Muscle layer of duodenum (tissue), 2 donors: ENCODE measurements around the gene HAPLN2.
"Not testable (repeated sequence)": the region's sequence is repeated elsewhere in the genome, so short reads cannot be mapped to it uniquely, and the experiment has no call there.

Experiments
- H3K27ac ChIP-seq: one replicate; pipeline ENCODE4 v1.7.0; 2013; ENCODE audit warnings: mild to moderate bottlenecking, low read length
- H3K27me3 ChIP-seq: one replicate; pipeline ENCODE4 v1.7.0; 2013; ENCODE audit warnings: low read depth, mild to moderate bottlenecking, control low read depth, low read length
- H3K36me3 ChIP-seq, 2 donors: one replicate each; pipeline ENCODE4 v1.7.0; 2013; ENCODE audit warnings: low read length in 2 of 2, control low read depth in 1 of 2, mild to moderate bottlenecking in 1 of 2; ENCODE audit not compliant: insufficient read depth in 2 of 2, control insufficient read depth in 1 of 2
- H3K4me1 ChIP-seq, 2 donors: one replicate each; pipeline ENCODE4 v1.7.0; 2013; ENCODE audit warnings: low read length in 2 of 2, mild to moderate bottlenecking in 2 of 2, control low read depth in 1 of 2, moderate library complexity in 1 of 2; ENCODE audit not compliant: insufficient read depth in 2 of 2, control insufficient read depth in 1 of 2
- H3K4me3 ChIP-seq, 2 donors: one replicate each; pipeline ENCODE4 v1.7.0; 2013; ENCODE audit warnings: low read length in 2 of 2, low read depth in 1 of 2, mild to moderate bottlenecking in 1 of 2
- H3K9me3 ChIP-seq, 2 donors: one replicate each; pipeline ENCODE4 v1.7.0; 2013; ENCODE audit warnings: low read length in 2 of 2, control low read depth in 1 of 2, mild to moderate bottlenecking in 1 of 2; ENCODE audit not compliant: control insufficient read depth in 1 of 2
- donor health status: healthy.

The HAPLN2 gene

GRCh38 chr1:156624814-156625435 lies 5.7 kb downstream of the HAPLN2 start:
- Histone ChIP-seq H3K4me3 (peak overlapping the region in 1 of 2 donors; percentile 50), H3K9me3 (no peaks in the 10 kb centered on the region), H3K27me3 (peaks cover 28% of the 10 kb centered on the region), H3K4me1 (peaks cover 0 to 22% of the 10 kb centered on the region in 2 donors), H3K36me3 (no peaks in the 10 kb centered on the region), H3K27ac (no peak overlapping the region)

- Histone ChIP-seq H3K4me1 (peaks cover 0 to 22% of the 10 kb centered on the region in 2 donors), H3K4me3 (peak overlapping the region in 1 of 2 donors; percentile 49), H3K9me3 (no peaks in the 10 kb centered on the region), H3K36me3 (no peaks in the 10 kb centered on the region), H3K27ac (no peak overlapping the region), H3K27me3 (peaks cover 28% of the 10 kb centered on the region)
These were observed 6.3 kb downstream of the HAPLN2 start for GRCh38 chr1:156625436-156626078.

GRCh38 chr1:156626079-156626438 lies 6.8 kb downstream of the HAPLN2 start:
- Histone ChIP-seq H3K27me3 (peaks cover 30% of the 10 kb centered on the region), H3K4me3 (peak overlapping the region in 1 of 2 donors; percentile 49)

GRCh38 chr1:156627313-156627880 lies 8.2 kb downstream of the HAPLN2 start:
- no peak overlapping the region for H3K4me3 ChIP-seq
- H3K9me3 ChIP-seq = no peaks in the 10 kb centered on the region
- peaks cover 30% of the 10 kb centered on the region for H3K27me3 ChIP-seq
- H3K27ac ChIP-seq = no peak overlapping the region
- no peaks in the 10 kb centered on the region for H3K36me3 ChIP-seq
- H3K4me1 ChIP-seq = peaks cover 0 to 22% of the 10 kb centered on the region in 2 donors

More at GRCh38 chr1:156626079-156626438, 6.8 kb downstream of the HAPLN2 start:
- no peak overlapping the region for H3K27ac ChIP-seq
- peaks cover 0 to 22% of the 10 kb centered on the region in 2 donors for H3K4me1 ChIP-seq
- H3K9me3 ChIP-seq = no peaks in the 10 kb centered on the region
- H3K36me3 ChIP-seq = no peaks in the 10 kb centered on the region

- peaks cover 18% of the 10 kb centered on the region for H3K27me3 ChIP-seq
- H3K4me3 ChIP-seq = no peak overlapping the region
- H3K27ac ChIP-seq = no peak overlapping the region
- H3K36me3 ChIP-seq = no peaks in the 10 kb centered on the region
- H3K4me1 ChIP-seq = peaks cover 0 to 11% of the 10 kb centered on the region in 2 donors
- no peaks in the 10 kb centered on the region for H3K9me3 ChIP-seq
These were observed 10.7 kb downstream of the HAPLN2 start for GRCh38 chr1:156629823-156630449.

GRCh38 chr1:156631152-156631551 lies 11.9 kb downstream of the HAPLN2 start:
- not testable (repeated sequence) for H3K4me1 ChIP-seq, H3K36me3 ChIP-seq
- H3K27me3 ChIP-seq = peaks cover 11% of the 10 kb centered on the region

GRCh38 chr1:156632355-156632754 lies 13.1 kb downstream of the HAPLN2 start:
- H3K9me3 ChIP-seq = no peaks in the 10 kb centered on the region
- H3K4me3 ChIP-seq = no peak overlapping the region
- H3K27me3 ChIP-seq = peaks cover 3% of the 10 kb centered on the region
- no peaks in the 10 kb centered on the region for H3K36me3 ChIP-seq
- H3K4me1 ChIP-seq = no peaks in the 10 kb centered on the region
- H3K27ac ChIP-seq = no peak overlapping the region

More at GRCh38 chr1:156631152-156631551, 11.9 kb downstream of the HAPLN2 start:
- not testable (repeated sequence) for H3K9me3 ChIP-seq, H3K4me3 ChIP-seq, H3K27ac ChIP-seq

- H3K27me3 ChIP-seq = peaks cover 26% of the 10 kb centered on the region
- no peaks in the 10 kb centered on the region for H3K9me3 ChIP-seq
- no peak overlapping the region for H3K27ac ChIP-seq
- H3K4me1 ChIP-seq = peaks cover 0 to 11% of the 10 kb centered on the region in 2 donors
- H3K4me3 ChIP-seq = no peak overlapping the region
- H3K36me3 ChIP-seq = no peaks in the 10 kb centered on the region
These were observed 19.2 kb downstream of the HAPLN2 start for GRCh38 chr1:156638189-156638985.

GRCh38 chr1:156639601-156640101 lies 20.4 kb downstream of the HAPLN2 start:
- peaks cover 0 to 11% of the 10 kb centered on the region in 2 donors for H3K4me1 ChIP-seq
- H3K4me3 ChIP-seq = no peak overlapping the region
- peaks cover 26% of the 10 kb centered on the region for H3K27me3 ChIP-seq
- no peak overlapping the region for H3K27ac ChIP-seq
- no peaks in the 10 kb centered on the region for H3K36me3 ChIP-seq
- no peaks in the 10 kb centered on the region for H3K9me3 ChIP-seq

GRCh38 chr1:156640842-156641706 lies 21.9 kb downstream of the HAPLN2 start:
- Histone ChIP-seq H3K36me3 (no peaks in the 10 kb centered on the region), H3K4me1 (peaks cover 0 to 11% of the 10 kb centered on the region in 2 donors), H3K27ac (no peak overlapping the region), H3K4me3 (peak overlapping the region; percentile 13 to 44), H3K27me3 (peaks cover 38% of the 10 kb centered on the region), H3K9me3 (no peaks in the 10 kb centered on the region)
